OCI-LY3 (cell line): Measurements from ENCODE around the gene SESN3.

Source experiments
- CTCF ChIP-seq: fragments of 200-600, 300-600 bp; sonication (generic); IDR thresholded peaks from 2 replicates; pipeline ENCODE4 v1.5.1; 2014; ENCODE audit warnings: antibody characterized with exemption, low read length, low read depth
- EZH2phosphoT487 ChIP-seq: fragments of 200-600 bp; shearing (Covaris generic); IDR thresholded peaks from 2 replicates; pipeline ENCODE4 v1.6.1; 2018; ENCODE audit warnings: antibody characterized with exemption, mixed run types, low read depth

GRCh38 chr11:95170294-95170693, 60.7 kb downstream of the SESN3 start:
- TF ChIP-seq CTCF (no peak), EZH2phosphoT487 (no peak)
